Nephron progenitor cell (in vitro differentiated cells): ENCODE data around the gene RPS21.

Experiments
- DNase-seq: peaks from one replicate; pipeline ENCODE4 v3.0.0; 2021
- H3K27ac Mint-ChIP-seq: 2 replicates; pipeline ENCODE4 v1.8.0; 2021; ENCODE audit warnings: mild to moderate bottlenecking, moderate library complexity, mixed read lengths
- H3K27me3 Mint-ChIP-seq: 2 replicates; pipeline ENCODE4 v1.8.0; 2021; ENCODE audit warnings: mild to moderate bottlenecking, low read depth, mixed read lengths; ENCODE audit not compliant: poor library complexity
- H3K36me3 Mint-ChIP-seq: 2 replicates; pipeline ENCODE4 v1.8.0; 2021; ENCODE audit warnings: low read depth, mixed read lengths
- H3K4me1 Mint-ChIP-seq: 2 replicates; pipeline ENCODE4 v1.8.0; 2021; ENCODE audit warnings: mixed read lengths
- H3K4me3 Mint-ChIP-seq: 2 replicates; pipeline ENCODE4 v1.8.0; 2021; ENCODE audit warnings: mild to moderate bottlenecking, moderate library complexity, mixed read lengths
- H3K9me3 Mint-ChIP-seq: 2 replicates; pipeline ENCODE4 v1.8.0; 2021; ENCODE audit warnings: mild to moderate bottlenecking, moderate library complexity, mixed read lengths
- TF ChIP-seq, protein P1 (sequence below): fragments of 200-600 bp; sonication (generic); IDR thresholded peaks from 2 replicates; pipeline ENCODE4 v1.5.0; 2021; ENCODE audit warnings: antibody characterized with exemption

The RPS21 gene

DNA sequence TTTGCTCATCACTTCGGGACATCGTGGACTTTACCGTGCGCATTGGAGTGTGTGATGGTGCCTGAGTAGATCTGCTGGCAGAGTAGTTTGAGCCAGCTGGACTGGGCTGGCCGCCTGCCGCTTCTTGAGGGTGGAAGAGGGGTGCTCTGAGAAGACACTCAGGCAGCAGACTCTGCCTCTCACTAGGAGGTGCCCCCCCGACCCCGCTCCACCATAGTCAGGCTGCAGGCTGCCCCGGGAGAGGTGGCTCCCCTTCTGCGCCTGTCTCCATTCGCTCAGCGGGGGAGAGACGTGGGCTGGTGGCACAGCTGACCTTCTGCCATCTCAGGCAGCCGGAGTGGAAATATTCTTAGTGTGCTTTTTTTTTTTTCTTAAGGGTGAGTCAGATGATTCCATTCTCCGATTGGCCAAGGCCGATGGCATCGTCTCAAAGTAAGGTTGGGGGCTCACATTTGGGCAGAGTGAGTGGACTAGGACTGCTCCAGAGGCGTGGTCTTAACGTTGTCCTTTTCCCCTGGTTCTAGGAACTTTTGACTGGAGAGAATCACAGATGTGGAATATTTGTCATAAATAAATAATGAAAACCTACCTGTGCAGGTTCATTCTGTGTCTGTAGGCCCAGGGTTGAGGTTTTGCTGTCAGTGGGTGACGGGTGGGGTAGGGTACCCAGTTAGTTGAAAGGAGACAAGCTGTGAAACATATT, 1.2 kb downstream of the RPS21 start:
- Mint-ChIP-seq H3K4me3 (peak overlapping the region; percentile 96), H3K4me1 (peaks cover 48% of the 10 kb centered on the region), H3K27me3 (peaks cover 8% of the 10 kb centered on the region), H3K27ac (peak overlapping the region; percentile 84), H3K9me3 (no peaks in the 10 kb centered on the region), H3K36me3 (peaks cover 31% of the 10 kb centered on the region)
- TF ChIP-seq, protein P1, sequence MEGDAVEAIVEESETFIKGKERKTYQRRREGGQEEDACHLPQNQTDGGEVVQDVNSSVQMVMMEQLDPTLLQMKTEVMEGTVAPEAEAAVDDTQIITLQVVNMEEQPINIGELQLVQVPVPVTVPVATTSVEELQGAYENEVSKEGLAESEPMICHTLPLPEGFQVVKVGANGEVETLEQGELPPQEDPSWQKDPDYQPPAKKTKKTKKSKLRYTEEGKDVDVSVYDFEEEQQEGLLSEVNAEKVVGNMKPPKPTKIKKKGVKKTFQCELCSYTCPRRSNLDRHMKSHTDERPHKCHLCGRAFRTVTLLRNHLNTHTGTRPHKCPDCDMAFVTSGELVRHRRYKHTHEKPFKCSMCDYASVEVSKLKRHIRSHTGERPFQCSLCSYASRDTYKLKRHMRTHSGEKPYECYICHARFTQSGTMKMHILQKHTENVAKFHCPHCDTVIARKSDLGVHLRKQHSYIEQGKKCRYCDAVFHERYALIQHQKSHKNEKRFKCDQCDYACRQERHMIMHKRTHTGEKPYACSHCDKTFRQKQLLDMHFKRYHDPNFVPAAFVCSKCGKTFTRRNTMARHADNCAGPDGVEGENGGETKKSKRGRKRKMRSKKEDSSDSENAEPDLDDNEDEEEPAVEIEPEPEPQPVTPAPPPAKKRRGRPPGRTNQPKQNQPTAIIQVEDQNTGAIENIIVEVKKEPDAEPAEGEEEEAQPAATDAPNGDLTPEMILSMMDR: no peak
- DNase-seq: no peak

DNA sequence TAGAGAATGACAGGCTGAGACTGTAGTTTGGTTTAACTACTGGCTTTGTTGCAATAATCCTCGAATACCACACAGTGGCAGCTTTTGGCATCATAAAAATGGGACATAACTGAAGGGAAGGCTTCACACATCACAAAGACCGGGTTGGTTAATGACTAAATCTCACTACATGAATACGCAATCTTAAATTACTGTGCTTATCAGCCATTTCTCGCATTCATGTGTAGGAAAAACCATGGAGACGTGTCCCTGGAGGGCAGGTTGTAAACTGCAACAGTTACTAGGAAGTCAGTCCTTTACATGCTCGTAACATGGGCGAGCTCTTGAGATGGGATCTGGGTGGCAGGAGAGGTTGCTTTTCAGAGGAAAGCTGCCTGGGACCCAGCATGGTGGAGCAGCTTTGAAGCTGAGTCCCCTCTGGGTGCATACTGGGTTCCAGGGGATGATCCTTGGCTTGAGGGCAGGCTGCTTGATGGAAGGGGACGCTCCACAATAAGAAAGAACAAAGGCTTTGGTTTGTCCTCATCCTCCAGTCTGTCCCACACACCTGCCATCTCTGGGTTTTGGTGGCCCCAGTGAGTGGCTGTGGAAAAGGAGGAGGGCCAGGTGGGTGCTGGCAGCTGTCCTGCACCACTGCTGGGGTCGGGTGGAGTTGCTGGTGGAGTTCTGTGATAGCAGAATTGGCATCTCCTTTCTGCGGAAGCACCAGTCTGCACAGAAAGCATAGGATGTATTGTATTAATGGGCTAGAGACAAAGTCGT, 2.1 kb downstream of the RPS21 start:
- H3K4me1 Mint-ChIP-seq: peaks cover 48% of the 10 kb centered on the region
- H3K4me3 Mint-ChIP-seq: peak overlapping the region; percentile 96
- H3K9me3 Mint-ChIP-seq: no peaks in the 10 kb centered on the region
- no peak for DNase-seq
- peaks cover 31% of the 10 kb centered on the region for H3K36me3 Mint-ChIP-seq
- TF ChIP-seq, protein P1: no peak
- peak overlapping the region; percentile 80 for H3K27ac Mint-ChIP-seq
- H3K27me3 Mint-ChIP-seq: peaks cover 8% of the 10 kb centered on the region

DNA sequence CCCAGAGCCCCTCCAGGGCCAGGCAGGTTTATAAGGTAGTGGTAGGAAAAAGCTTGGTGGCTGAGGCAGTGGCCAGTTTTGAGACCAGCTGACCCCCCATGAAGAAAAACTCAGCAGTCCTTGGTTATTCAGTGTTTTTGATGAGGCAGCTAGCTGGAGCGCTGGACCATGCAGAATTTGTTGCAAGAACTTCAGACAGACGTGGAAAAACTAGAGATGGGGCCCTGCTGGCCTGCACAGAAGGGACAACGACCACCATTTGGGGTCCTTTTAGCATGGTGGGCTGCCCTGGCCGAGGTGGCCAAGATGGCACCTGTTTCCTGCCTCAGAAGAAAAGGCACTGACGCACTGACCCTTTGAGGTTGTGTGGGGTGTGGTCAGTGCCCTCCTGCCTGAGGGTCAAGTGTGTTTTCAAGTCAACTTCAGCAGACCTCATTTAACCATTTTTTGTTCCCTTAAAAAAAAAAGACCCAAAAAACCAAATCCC, 2.7 kb downstream of the RPS21 start:
- Mint-ChIP-seq H3K27ac (peak overlapping the region; percentile 96), H3K4me3 (no peak overlapping the region), H3K9me3 (no peaks in the 10 kb centered on the region), H3K27me3 (peaks cover 8% of the 10 kb centered on the region), H3K4me1 (peaks cover 43% of the 10 kb centered on the region), H3K36me3 (peaks cover 31% of the 10 kb centered on the region)
- no peak for DNase-seq
- TF ChIP-seq, protein P1: no peak

DNA sequence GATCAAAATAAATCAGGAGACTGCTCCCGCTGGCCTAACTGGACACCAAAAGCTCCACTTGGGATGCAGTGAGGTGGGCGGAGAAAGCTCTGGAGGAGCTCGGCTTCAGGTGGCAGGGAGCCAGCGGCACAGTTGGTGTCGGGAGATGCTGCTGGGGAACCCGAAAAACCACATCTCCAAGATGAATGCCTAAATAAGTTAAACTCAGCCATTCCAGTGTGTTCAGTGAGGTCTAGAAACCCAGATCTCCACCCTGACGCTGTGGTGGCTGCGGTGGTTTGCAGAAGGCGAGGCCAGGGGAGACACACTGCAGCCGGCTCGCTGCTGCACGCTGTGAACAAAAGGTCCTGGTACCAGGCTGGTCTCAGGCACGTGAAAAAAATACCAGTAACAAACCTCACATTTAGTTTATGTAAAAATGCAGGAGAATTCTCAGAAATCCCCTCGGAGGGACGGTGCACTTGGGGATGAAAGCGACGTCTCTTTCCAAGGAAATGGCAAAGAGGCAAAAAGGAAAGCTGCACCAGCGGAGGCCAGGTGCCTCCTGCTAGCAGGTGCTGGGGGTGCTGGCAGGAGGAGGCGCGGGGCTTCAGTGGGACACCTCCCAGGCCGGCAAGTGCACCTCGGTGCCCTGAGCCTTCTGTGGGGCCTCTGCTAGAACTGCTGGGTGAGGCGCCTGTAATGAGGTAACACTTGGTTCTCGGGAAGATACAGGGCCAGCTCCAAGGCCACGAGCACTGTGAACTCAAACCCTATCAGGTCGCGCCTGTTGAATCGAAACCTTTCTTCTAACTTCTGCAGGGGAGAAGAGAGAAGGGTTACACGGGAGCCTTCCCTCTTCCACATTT, 3.6 kb downstream of the RPS21 start:
- DNase-seq: no peak
- H3K27ac Mint-ChIP-seq: peak overlapping the region; percentile 96
- TF ChIP-seq, protein P1: no peak
- no peak overlapping the region for H3K4me3 Mint-ChIP-seq
- peaks cover 4% of the 10 kb centered on the region for H3K27me3 Mint-ChIP-seq
- peaks cover 31% of the 10 kb centered on the region for H3K36me3 Mint-ChIP-seq
- H3K4me1 Mint-ChIP-seq: peaks cover 35% of the 10 kb centered on the region
- no peaks in the 10 kb centered on the region for H3K9me3 Mint-ChIP-seq

DNA sequence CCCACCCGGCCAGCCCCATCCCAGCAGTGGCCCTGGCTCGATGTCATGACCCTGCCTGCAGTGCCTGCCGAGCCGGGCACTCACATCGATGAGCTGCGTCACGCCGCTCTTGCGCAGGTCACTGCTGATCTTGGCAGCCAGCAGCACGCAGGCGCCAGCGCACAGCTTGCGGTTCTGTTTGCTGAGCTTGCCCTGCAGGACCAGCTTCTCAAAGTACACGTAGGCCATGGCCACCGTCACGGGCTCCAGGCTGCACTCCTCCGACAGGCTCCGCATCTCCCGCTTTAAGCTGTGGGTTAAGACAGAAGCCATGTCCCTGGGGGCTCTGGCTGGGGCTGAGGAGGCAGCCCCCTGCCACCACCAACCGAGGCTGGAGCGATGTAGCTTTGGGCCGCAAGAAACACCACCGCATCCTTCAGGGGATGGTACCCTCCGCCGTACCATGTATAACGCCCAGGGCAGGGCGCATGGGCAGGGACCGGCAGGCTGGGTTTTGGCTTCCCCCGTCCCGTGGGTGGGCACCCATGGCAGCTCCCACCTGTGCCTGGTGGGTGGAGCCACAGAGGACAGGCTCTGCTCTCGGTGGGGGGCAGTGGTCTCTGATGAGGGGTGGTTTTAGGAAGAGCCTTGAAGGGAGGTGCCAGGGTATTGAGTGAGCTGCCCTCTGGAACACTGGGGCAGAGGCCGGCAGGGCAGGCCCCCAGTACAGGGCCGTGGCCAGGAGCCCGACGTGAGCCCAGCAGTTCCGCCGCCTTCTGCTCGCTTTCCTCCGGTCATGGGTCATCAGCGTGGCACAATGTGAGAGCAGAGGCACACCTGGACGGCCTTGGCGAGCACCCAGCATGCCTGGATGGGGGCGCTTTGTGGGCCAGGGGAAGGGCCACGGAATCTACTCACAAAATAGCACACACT, 4.5 kb downstream of the RPS21 start:
- Mint-ChIP-seq H3K4me1 (peaks cover 28% of the 10 kb centered on the region), H3K36me3 (peaks cover 31% of the 10 kb centered on the region), H3K9me3 (no peaks in the 10 kb centered on the region), H3K27me3 (peaks cover 4% of the 10 kb centered on the region), H3K27ac (peak overlapping the region; percentile 36), H3K4me3 (no peak overlapping the region)
- DNase-seq: no peak
- TF ChIP-seq, protein P1: no peak
